NB4 (cell line): ENCODE results near the gene ADCYAP1.

Experiments used
- DNase-seq: peaks from one replicate; pipeline ENCODE4 v3.0.0; 2010; ENCODE audit warnings: low read depth
- H3K4me3 ChIP-seq: one replicate; pipeline ENCODE4 v1.5.1; 2011; ENCODE audit warnings: mild to moderate bottlenecking, low read depth, low read length, moderate library complexity
- MYC ChIP-seq: IDR thresholded peaks from 2 replicates; pipeline ENCODE4 v1.6.1; 2011; ENCODE audit warnings: low read depth, low read length
- POLR2A ChIP-seq: IDR thresholded peaks from 2 replicates; pipeline ENCODE4 v1.6.1; 2011; ENCODE audit warnings: mild to moderate bottlenecking; ENCODE audit not compliant: insufficient read length; ENCODE audit errors: extremely low read depth
- TF ChIP-seq, protein P1 (sequence below): IDR thresholded peaks from 2 replicates; pipeline ENCODE4 v1.6.1; 2011; ENCODE audit warnings: low read depth, low read length
- TF ChIP-seq, protein P2 (sequence below): IDR thresholded peaks from one replicate; pipeline ENCODE4 v1.5.1; 2012; ENCODE audit warnings: low read depth, low read length

ADCYAP1 gene

DNA sequence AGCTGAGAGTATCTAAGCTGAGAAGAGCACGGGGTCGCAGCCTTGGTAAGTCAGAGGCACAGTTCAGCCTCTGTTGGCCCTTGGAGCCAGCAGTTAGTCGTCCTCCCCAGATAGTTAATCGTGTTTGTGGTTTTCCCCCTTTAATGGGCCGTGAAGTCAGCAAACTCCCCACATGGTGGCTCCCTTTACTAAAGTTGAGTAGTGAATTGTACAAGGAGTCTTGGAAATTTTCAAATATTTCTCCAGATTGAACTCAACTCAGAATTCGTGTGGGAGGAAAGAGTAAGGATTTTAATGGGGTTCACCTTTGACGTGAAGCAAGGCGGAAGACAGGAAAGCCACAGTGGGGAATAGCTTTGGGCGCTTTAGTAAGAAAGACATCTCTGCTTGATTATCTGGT lies 2.4 kb upstream of the ADCYAP1 start:
- peak; percentile 16 for DNase-seq
- TF ChIP-seq MYC: no peak
- TF ChIP-seq, protein P1, sequence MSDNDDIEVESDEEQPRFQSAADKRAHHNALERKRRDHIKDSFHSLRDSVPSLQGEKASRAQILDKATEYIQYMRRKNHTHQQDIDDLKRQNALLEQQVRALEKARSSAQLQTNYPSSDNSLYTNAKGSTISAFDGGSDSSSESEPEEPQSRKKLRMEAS: no peak
- no peak overlapping the region for H3K4me3 ChIP-seq

DNA sequence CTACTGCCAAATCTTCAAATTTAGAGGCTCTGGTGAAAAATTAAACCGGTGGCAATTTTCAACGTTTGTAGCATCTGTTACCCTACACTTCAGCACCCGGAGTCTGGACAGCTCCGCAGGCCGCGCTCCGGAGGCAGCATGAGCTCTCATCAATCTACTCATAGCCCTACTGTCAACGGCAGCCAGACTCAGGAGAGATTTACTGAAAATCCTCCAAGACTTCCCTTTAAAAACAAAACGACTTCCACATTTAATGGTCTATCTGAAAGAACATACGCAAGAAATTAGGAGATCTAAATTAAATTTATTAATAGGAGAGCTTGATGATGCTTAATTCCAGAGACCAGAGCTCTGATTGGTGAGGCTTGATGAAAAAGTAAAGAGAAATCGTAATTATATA lies 970 bp upstream of the ADCYAP1 start:
- peak; percentile 51 for DNase-seq
- TF ChIP-seq MYC: no peak
- TF ChIP-seq, protein P1: no peak
- no peak overlapping the region for H3K4me3 ChIP-seq

DNA sequence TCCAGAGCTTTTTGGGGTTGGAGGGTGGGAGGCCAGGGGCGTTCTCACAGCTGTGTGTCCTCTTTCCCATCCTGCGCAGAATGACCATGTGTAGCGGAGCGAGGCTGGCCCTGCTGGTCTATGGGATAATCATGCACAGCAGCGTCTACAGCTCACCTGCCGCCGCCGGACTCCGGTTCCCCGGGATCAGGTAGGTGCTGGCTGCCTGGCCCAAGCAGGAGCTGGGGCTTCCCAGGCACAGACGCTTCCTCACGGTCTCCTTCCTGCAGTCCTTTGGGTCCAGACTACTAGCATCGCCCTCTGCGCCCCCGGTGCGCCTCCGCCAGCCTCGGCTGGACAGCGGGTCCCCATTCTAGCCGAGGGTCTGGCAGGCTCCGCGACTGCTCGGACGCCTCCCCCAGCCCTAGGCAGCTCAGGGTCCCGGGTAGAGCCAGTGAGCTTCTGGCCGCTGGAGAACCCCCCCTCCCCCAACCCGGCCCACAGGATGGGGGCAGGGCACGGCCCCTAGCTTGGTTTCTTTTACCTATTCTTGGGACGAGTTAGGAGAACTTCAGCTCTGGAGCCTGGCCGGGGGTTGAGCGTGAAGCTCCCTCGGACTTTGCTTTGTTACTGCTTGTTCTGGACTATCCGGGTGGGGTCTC lies 756 bp downstream of the ADCYAP1 start:
- no peak for TF ChIP-seq POLR2A
- no peak overlapping the region for H3K4me3 ChIP-seq
- no peak for DNase-seq

DNA sequence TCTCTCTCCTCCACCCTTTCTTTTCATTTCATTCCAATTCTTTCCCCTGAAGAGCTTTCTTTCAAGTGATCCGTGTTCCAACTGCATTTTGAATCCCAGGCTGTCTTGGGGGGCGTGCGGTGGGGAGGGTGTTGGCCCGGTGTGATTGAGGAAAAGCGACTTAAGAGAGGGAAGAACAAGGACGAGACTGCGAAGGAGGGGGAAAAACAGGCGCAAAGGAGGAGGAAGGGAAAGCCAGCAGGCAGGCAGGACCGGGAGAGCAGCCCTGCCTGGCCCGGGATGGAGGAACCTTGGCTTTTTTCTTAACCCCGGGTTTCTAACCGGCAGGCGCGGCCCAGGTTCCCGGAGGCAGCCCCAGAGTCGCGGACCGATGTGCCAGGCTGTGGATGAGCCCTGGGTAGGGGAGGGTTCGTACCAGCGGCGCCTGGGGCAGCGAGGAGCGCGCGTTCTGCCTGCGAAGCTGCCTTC lies 1.3 kb downstream of the ADCYAP1 start:
- TF ChIP-seq POLR2A (no peak), MYC (no peak)
- TF ChIP-seq, protein P1: no peak
- TF ChIP-seq, protein P2, sequence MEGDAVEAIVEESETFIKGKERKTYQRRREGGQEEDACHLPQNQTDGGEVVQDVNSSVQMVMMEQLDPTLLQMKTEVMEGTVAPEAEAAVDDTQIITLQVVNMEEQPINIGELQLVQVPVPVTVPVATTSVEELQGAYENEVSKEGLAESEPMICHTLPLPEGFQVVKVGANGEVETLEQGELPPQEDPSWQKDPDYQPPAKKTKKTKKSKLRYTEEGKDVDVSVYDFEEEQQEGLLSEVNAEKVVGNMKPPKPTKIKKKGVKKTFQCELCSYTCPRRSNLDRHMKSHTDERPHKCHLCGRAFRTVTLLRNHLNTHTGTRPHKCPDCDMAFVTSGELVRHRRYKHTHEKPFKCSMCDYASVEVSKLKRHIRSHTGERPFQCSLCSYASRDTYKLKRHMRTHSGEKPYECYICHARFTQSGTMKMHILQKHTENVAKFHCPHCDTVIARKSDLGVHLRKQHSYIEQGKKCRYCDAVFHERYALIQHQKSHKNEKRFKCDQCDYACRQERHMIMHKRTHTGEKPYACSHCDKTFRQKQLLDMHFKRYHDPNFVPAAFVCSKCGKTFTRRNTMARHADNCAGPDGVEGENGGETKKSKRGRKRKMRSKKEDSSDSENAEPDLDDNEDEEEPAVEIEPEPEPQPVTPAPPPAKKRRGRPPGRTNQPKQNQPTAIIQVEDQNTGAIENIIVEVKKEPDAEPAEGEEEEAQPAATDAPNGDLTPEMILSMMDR: no peak
- no peak overlapping the region for H3K4me3 ChIP-seq
- DNase-seq: no peak

DNA sequence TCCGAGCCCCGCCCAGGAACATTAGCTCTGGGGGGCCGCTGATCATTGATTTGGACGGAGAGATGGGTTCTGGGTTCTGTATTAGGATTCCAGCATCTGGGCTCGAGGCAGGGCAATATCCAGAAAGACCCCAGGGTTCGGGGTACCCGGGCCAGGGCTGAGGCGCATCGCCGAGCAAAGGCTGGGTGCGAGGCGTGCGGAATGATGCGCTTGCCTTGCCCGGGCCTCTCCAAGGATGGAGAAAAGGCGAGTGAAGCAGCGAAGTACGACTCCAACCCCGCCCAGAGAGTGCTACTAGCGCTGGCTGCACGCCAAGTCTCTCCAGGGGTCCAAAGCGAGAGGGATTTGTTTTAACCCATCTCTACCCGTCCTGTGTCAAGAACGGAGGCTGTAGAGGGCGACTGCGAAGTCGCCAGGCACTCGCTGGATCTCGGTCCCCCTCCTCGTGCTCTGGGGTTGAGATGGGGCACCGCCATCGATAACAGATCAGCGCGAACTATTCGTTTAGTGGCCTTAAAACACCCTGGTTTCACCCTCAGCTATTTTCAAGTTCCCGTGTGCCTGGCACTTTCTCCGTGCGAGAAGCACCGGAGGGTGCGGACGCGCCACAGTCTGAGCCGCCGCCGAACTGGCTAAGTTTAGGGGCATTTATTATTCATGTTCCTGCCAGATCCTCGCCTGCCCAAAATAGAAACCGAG lies 1.9 kb downstream of the ADCYAP1 start:
- TF ChIP-seq MYC: no peak
- TF ChIP-seq POLR2A: no peak
- TF ChIP-seq, protein P2: no peak
- TF ChIP-seq, protein P1: no peak
- no peak for DNase-seq
- no peak overlapping the region for H3K4me3 ChIP-seq

DNA sequence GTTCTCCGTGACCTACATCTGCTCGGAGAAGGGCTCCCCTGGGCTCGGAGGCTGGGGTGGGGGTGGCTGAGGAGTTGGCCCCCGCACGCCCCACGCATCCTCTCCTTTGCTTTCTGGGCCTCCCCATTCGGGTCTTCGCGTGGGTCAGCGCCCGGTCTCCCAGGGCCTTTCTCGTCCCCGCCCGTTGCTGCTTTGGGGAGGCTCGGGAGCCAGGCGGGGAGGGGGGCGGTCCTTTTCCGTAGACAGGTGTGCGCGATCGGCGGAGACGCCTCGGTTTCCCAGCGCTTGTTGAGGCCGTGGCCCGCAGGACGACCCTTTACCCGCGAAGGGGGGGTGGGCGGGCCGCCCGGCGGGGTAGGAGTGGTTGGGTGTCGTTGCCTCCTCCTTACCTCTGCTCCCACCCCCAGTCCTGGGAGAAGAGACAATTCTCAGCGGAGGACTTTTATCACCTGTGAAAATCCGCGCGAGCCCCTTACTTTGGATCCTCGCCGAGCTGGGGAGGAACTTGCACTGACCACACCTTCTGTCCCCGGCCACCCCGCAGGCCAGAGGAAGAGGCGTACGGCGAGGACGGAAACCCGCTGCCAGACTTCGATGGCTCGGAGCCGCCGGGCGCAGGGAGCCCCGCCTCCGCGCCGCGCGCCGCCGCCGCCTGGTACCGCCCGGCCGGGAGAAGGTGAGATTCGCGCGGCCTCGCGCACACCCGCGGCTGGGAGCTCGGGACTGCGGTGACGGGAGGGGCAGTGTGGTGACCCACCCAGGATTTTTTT lies 2.6 kb downstream of the ADCYAP1 start:
- DNase-seq: no peak
- no peak overlapping the region for H3K4me3 ChIP-seq
- TF ChIP-seq, protein P1: no peak
- TF ChIP-seq MYC: no peak
- TF ChIP-seq POLR2A: no peak
- TF ChIP-seq, protein P2: no peak
